ENCODE results near the gene IL3RA.
"Not testable (repeated sequence)": the region's sequence is repeated elsewhere in the genome, so short reads cannot be mapped to it uniquely, and the experiment has no call there.

The IL3RA gene

GRCh38 chrX:1398431-1399340, 62.1 kb downstream of the IL3RA start:
- DNase-seq (ENCODE audit: low spot score) = no peak

- DNase-seq (ENCODE audit: low spot score) = no peak
Measured at GRCh38 chrX:1400049-1400448, 63.5 kb downstream of the IL3RA start.

- no peak for DNase-seq (ENCODE audit: low spot score)
Measured at GRCh38 chrX:1400742-1401471, 64.3 kb downstream of the IL3RA start.

- DNase-seq (ENCODE audit: low spot score) = no peak
Measured at GRCh38 chrX:1401611-1402430, 65.2 kb downstream of the IL3RA start.

GRCh38 chrX:1403228-1403627, 66.6 kb downstream of the IL3RA start:
- DNase-seq (ENCODE audit: low spot score) = no peak

DNA sequence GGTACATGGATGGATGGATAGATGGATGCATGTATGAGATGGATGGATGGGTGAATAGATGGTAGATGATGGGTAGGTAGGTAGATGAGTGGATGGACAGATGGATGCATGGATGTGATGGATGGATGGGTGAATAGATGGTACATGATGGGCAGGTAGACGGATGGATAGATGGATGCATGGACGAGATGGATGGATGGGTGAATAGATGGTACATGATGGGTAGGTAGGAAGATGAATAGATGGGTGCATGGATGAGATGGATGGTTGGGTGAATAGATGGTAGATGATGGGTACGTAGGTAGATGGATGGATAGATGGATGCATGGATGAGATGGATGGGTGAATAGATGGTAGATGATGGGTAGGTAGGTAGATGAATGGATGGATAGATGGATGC, 67.3 kb downstream of the IL3RA start:
- DNase-seq (ENCODE audit: low spot score) = not testable (repeated sequence)

- DNase-seq (ENCODE audit: low spot score) = not testable (repeated sequence)
Measured at GRCh38 chrX:1405769-1406168, 69.2 kb downstream of the IL3RA start.

- no peak for DNase-seq (ENCODE audit: low spot score)
Measured at GRCh38 chrX:1407035-1407434, 70.5 kb downstream of the IL3RA start.

DNA sequence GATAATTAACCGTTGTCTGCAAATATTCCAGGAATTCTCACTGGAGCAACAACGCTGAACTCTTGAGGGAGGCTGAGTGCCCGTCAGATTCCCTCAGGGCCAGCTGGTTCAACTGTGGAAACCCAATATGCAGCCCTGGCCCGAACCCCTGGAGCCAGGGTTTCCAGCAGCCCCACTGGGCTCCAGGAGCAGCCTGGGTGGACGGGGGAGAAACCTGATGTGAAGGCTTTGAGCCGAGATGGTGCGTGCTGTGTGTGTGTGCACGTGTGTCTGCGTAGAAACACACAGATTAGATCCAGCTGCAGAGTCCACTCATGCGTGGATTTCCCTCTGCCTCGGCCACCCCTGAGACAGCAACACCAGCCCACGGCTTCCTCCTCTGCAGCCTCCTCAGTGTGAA, 74.7 kb downstream of the IL3RA start:
- DNase-seq (ENCODE audit: low spot score) = no peak

- DNase-seq (ENCODE audit: low spot score) = no peak
Measured at GRCh38 chrX:1412551-1413161, 76.1 kb downstream of the IL3RA start.

GRCh38 chrX:1416327-1416784, 79.8 kb downstream of the IL3RA start:
- no peak for DNase-seq (ENCODE audit: low spot score)

- DNase-seq (ENCODE audit: low spot score) = no peak
Measured at GRCh38 chrX:1416965-1417760, 80.6 kb downstream of the IL3RA start.

GRCh38 chrX:1417921-1418771, 81.6 kb downstream of the IL3RA start:
- DNase-seq (ENCODE audit: low spot score) = no peak

DNA sequence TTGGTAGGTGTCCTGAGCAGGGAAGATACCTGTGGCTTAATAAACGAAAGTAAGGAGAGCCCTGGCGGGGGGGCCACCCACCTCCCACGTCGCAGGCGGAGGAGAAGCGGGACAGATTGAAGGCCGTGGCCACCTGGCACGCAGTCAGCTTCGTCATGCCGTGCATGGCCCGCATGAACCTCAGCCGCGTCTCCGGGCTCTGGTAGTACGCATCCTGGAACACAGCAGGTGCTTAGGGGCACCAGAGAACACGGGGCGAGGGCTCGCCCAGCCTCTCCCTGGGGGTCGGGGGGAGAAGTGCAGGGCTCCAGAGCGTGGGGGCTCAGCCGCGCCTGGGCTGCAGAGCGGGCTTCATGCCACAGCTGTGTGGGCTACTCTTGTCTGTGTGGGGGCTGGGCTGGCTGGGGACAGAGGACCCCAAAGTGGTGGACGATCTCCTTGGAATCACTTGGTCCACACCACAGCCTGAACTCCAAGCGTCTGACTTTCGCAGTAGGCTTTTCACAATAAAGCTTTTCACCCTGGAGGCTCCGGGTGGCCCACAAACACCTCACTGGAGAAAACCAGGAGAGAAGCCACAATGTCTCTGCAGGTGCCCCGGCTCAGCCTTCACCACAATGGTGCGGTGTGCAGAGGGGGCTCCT, 82.4 kb downstream of the IL3RA start:
- DNase-seq (ENCODE audit: low spot score) = no peak

DNA sequence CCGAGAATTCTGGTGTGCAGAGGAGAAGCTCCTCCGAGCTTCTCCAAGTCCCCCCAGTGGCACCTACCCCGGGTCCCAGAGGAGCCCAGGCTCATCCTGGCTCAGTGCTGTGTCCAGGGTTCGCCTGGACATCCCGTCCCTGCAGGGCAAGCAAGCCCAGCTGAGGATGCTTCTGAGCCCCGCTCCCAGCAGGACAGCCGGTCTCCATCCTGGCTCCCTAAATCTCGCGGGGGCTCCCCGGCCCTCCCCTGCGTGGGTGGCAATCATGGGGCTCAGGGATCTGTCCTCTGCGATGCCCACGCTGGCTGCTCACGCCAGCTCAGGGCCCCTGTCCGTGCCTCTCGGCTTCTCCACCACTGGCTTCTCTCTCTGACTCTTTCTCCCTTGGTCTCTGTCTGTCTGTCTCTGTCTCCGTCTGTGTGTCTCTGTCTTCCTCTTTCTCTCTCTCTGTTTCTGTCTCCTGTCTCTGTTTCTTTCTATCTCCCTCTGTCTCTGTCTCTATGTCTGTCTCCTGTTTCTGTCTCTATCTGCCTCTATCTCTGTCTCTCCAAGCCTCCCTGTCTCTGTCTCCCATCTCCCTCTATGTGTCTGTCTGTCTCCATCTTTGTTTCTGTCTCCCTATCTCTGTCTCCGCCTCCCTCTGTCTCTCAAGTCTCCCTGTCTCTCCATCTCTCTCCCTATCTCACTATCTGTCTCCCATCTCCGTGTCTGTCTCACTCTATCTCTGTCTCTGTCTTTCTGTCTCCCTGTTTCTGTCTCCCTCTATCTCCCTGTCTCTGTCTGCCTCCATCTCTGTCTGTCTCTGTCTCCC, 83.2 kb downstream of the IL3RA start:
- DNase-seq (ENCODE audit: low spot score) = no peak

DNA sequence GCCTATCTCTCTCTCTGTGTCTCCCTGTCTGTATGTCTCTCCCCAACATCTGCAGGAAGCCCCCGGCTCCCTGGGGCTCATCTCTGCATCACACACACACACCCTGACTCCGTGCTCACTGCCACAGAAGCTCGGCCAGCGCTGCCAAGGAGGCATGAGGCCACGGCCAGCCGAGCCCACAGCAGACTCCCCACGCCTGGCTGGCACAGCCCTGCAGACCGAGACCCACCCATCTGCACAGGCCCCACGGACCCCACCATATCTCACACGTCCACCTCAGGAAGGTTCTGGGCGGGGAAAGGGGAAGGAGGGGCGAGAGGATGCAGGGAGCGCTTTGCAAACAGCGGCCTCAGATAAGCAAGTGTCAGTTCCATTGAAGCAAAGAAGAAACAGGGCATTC, 83.8 kb downstream of the IL3RA start:
- DNase-seq (ENCODE audit: low spot score) = no peak

DNA sequence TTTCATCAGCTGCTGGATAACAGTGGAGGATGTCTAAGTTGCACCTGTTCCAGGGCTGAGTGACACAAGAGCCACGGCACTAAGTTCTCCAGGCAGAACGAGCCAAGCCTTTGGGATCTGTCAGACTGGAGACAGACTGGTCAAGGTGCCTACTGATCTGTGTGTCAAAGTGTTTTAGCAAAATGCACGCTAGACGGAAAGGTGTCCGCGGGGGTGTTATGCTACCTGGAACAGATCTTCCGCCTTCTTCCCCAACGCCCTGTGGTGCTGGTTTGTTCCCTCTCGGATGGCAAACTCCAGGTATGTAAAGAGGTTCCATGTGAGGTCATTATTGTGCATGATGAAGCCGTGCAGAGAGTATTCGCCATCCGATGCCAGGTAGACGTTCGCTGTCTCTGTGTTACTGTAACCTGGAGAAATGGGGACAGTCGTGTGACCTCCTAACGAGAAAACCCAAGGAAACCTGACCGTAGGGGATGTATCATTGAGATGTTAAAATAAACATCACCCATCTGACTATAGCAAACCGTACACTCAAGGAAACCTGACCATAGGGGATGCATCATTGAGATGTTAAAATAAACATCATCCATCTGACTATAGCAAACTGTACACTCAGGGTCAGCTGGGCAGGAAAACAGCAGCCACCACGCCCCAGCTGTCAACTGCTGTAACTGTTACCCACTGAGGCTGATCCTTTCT, 85.0 kb downstream of the IL3RA start:
- DNase-seq (ENCODE audit: low spot score) = no peak

GRCh38 chrX:1422135-1422465, 85.5 kb downstream of the IL3RA start:
- no peak for DNase-seq (ENCODE audit: low spot score)

All from kidney capillary endothelial cell (primary cell).